ENCODE data around the gene XRCC4. TPM values are rescaled to one million over a fixed set of nuclear protein-coding genes. Genes with fewer than 3 reads are reported as not detected.

Gene XRCC4
- total and polyA plus RNA-seq, 2 of the 8 experiments (the other 6 are each of a cell fraction or from before 2014, with no cell fraction given), result 3.0 to 8.3 TPM

DNA sequence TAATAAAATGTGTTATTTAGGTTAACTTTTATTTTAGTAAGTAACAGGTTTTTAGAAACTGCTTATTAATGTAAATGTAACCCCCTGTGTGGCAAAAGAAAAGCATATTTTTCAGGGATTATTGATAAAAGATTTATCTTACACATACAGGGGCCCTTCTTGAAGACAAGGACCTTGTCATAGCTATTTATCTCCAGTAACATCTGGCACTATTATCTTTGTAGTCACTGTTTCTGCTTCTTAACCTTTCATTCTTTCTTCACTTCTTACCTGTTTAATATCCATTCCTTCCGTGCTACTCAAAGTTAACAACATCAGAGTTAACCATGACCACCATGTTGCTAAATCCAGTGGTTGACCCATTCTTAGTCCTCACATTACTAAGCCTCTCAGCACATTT, 276.4 kb downstream of the XRCC4 start:
- no peaks in the 10 kb centered on the region for H3K79me2 ChIP-seq (ENCODE audit: control insufficient read depth in 1 of 2, insufficient read depth in 2 of 2, low read length in 2 of 2)
- H3K4me2 ChIP-seq (ENCODE audit: insufficient read depth in 1 of 2, low read depth in 2 of 2, low read length in 2 of 2), result no peak overlapping the region; a peak in 1 of 4 replicates
- 81% methylated on average over 1 of the region's 1 CpG; no CpG with 5 or more reads in 1 of the 2 experiments for WGBS, 2 experiments (ENCODE audit: extremely low coverage in 1 of 2, insufficient coverage in 1 of 2, insufficient read length in 1 of 2, insufficient replicate concordance in 2 of 2, low coverage in 1 of 2, low lambda C conversion rate in 2 of 2, missing lambda C conversion rate in 1 of 2)
- peak overlapping the region; percentile 76; the same call in 1 of the 2 replicates for H3K18ac ChIP-seq (ENCODE audit: extremely low read depth, low read length)
- peak overlapping the region; percentile 85; the same call in 1 of the 2 replicates for H2BK5ac ChIP-seq (ENCODE audit: low read depth, low read length)
- peak overlapping the region; percentile 3 for H4K91ac ChIP-seq (replicated peaks; ENCODE audit: insufficient read length, low read length)
- no peak overlapping the region for H3K56ac ChIP-seq (replicated peaks; ENCODE audit: insufficient read length, low read depth, low read length)
- H2AFZ ChIP-seq (ENCODE audit: low read length), result no peak overlapping the region
- peak overlapping the region; percentile 56; the same call in 1 of the 2 replicates for H2BK20ac ChIP-seq (ENCODE audit: low read length)
- H4K8ac ChIP-seq (ENCODE audit: extremely low read depth, insufficient read depth, low read length), result no peak overlapping the region
- peak overlapping the region; percentile 94 for H3K4ac ChIP-seq (replicated peaks; ENCODE audit: insufficient read length, low read depth, low read length)
- H3K4me1 ChIP-seq (replicated peaks in 1 of 4; ENCODE audit: control insufficient read depth in 3 of 4, insufficient read depth in 4 of 4, low read length in 3 of 4), result peaks cover 4 to 19% (median 8%) of the 10 kb centered on the region in 4 experiments; a peak in 5 of 7 replicates
- H2BK15ac ChIP-seq (ENCODE audit: low read length), result no peak overlapping the region
- H2AK5ac ChIP-seq (ENCODE audit: low read depth, low read length), result no peak overlapping the region
- H3K9me3 ChIP-seq (ENCODE audit: insufficient read depth in 2 of 2, low read depth in 1 of 2, low read length in 1 of 2), result peaks cover 8 to 16% of the 10 kb centered on the region in 2 experiments; a peak in 3 of 4 replicates
- DNase-seq (ENCODE audit: low read depth in 1 of 2, low spot score in 2 of 2), result no peak
- no peaks in the 10 kb centered on the region for H3K79me1 ChIP-seq (ENCODE audit: low read depth, low read length)
- H4K20me1 ChIP-seq (replicated peaks in 1 of 2; ENCODE audit: control insufficient read depth in 1 of 2, insufficient read depth in 2 of 2, low read length in 2 of 2), result no peaks in the 10 kb centered on the region
- H3K27me3 ChIP-seq (replicated peaks in 1 of 4; ENCODE audit: control insufficient read depth in 3 of 4, extremely low read depth in 1 of 4, insufficient read depth in 3 of 4, low read length in 3 of 4), result no peaks in the 10 kb centered on the region
- peak overlapping the region in 1 of 4 experiments; percentile 41; a peak in 1 of 8 replicates for H3K4me3 ChIP-seq (ENCODE audit: extremely low read depth in 1 of 4, insufficient read depth in 2 of 4, low read depth in 3 of 4, low read length in 4 of 4)
- H2BK120ac ChIP-seq (replicated peaks; ENCODE audit: low read depth, low read length), result peak overlapping the region; percentile 10
- H3K9ac ChIP-seq (replicated peaks in 1 of 4; ENCODE audit: extremely low read depth in 1 of 4, low read depth in 3 of 4, low read length in 3 of 4), result no peak overlapping the region
- no peaks in the 10 kb centered on the region; the same call in 1 of the 2 replicates for H3K23me2 ChIP-seq (ENCODE audit: low read depth, low read length)
- FAIRE-seq, result no peak
- peak overlapping the region; percentile 68 for H4K5ac ChIP-seq (ENCODE audit: insufficient read length, low read depth, low read length)
- POLR2A ChIA-PET (ENCODE audit: partially characterized antibody), result interaction anchor here (1.1 to 1.7 kb wide), 2 partner anchors 16 to 17 kb away, joined by 3 to 5 read pairs; no protein-coding TSS in a partner anchor
- peak overlapping the region; percentile 29 for H2BK12ac ChIP-seq (ENCODE audit: low read depth, low read length)
- no peak overlapping the region for H3K14ac ChIP-seq (ENCODE audit: insufficient read length)
- H3K27ac ChIP-seq (ENCODE audit: low read depth, low read length), result peak overlapping the region; percentile 58; the same call in 1 of the 2 replicates
- CTCF ChIA-PET (ENCODE audit: partially characterized antibody), result no interaction called here
- peaks cover 0 to 8% (median 3%) of the 10 kb centered on the region in 4 experiments; a peak in 3 of 8 replicates for H3K36me3 ChIP-seq (ENCODE audit: control insufficient read depth in 2 of 4, insufficient read depth in 4 of 4, low read length in 3 of 4)
- H3K23ac ChIP-seq (ENCODE audit: insufficient read length), result no peak overlapping the region
- TF ChIP-seq JUN (IDR thresholded peaks at IDR 0.05; ENCODE audit: low read depth, low read length) (no peak), KDM4A (IDR thresholded peaks at IDR 0.05; ENCODE audit: low read depth, low read length, severe bottlenecking) (no peak), EP300 (IDR thresholded peaks at IDR 0.05; ENCODE audit: borderline replicate concordance in 1 of 2, low read depth in 2 of 2, low read length in 2 of 2) (no peak), KDM1A (IDR thresholded peaks at IDR 0.05; ENCODE audit: borderline replicate concordance, low read length) (no peak), RAD21 (IDR thresholded peaks at IDR 0.05 in 1 of 2, conservative IDR thresholded peaks at IDR 0.05 in 1 of 2; ENCODE audit: low read depth in 2 of 2, low read length in 2 of 2) (no peak), SIN3A (conservative IDR thresholded peaks at IDR 0.05 in 1 of 2, IDR thresholded peaks at IDR 0.05 in 1 of 2; ENCODE audit: low read depth in 1 of 2, low read length in 2 of 2) (no peak), KDM5A (IDR thresholded peaks at IDR 0.05; ENCODE audit: low read length) (no peak), HDAC6 (IDR thresholded peaks at IDR 0.05; ENCODE audit: low read depth, low read length) (no peak), EGR1 (IDR thresholded peaks at IDR 0.05; ENCODE audit: borderline replicate concordance, low read depth, low read length) (no peak), CHD1 (IDR thresholded peaks at IDR 0.05; ENCODE audit: low read depth, low read length) (no peak), SIX5 (IDR thresholded peaks at IDR 0.05; ENCODE audit: low read depth, low read length) (no peak)
- TF ChIP-seq, protein P1, sequence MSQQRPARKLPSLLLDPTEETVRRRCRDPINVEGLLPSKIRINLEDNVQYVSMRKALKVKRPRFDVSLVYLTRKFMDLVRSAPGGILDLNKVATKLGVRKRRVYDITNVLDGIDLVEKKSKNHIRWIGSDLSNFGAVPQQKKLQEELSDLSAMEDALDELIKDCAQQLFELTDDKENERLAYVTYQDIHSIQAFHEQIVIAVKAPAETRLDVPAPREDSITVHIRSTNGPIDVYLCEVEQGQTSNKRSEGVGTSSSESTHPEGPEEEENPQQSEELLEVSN (IDR thresholded peaks at IDR 0.05), result no peak
